Panc1 (cell line): Measurements from ENCODE around the gene PLEKHH2.
A peak's percentile ranks its signal among the peaks of the same experiment; 100 is the strongest.

Source experiments
- CTCF ChIP-seq: fragments of 450-650 bp; IDR thresholded peaks from 2 replicates; pipeline ENCODE4 v1.5.1; 2017; ENCODE audit warnings: mild to moderate bottlenecking
- POLR2AphosphoS5 ChIP-seq: IDR thresholded peaks from 2 replicates; pipeline ENCODE4 v1.6.1; 2012; ENCODE audit warnings: mild to moderate bottlenecking, low read depth, low read length, moderate library complexity
- REST ChIP-seq, 2 experiments: IDR thresholded peaks; 2 replicates each; pipeline ENCODE4 v1.6.1; 2011 to 2012; ENCODE audit warnings: low read depth in 2 of 2, control low read depth in 1 of 2, low read length in 1 of 2, mild to moderate bottlenecking in 1 of 2, moderate library complexity in 1 of 2; ENCODE audit not compliant: insufficient read depth in 1 of 2

GRCh38 chr2:43595603-43596412, 41.3 kb upstream of the PLEKHH2 start, which contains the start of gene THADA:
- TF ChIP-seq REST (IDR thresholded peaks at IDR 0.05; ENCODE audit: insufficient read depth in 1 of 2, low read depth in 2 of 2, low read length in 1 of 2) (no peak; a peak in 1 of 4 replicates), CTCF (no peak), POLR2AphosphoS5 (peak; percentile 99)
